ENCODE results near the gene ERCC4. TPM values are rescaled to one million over a fixed set of nuclear protein-coding genes. Genes with fewer than 3 reads are reported as not detected.

Gene ERCC4
- total RNA-seq, 1 experiment from 2014 or later, result 9.0 TPM

- no peak for DNase-seq (ENCODE audit: low read depth)
Measured at GRCh38 chr16:13911306-13911705, 8.6 kb upstream of the ERCC4 start.

GRCh38 chr16:13911871-13912270, 8.1 kb upstream of the ERCC4 start:
- DNase-seq (ENCODE audit: low read depth), result no peak

- no peak for DNase-seq (ENCODE audit: low read depth)
Measured at GRCh38 chr16:13912891-13913290, 7.1 kb upstream of the ERCC4 start.

DNA sequence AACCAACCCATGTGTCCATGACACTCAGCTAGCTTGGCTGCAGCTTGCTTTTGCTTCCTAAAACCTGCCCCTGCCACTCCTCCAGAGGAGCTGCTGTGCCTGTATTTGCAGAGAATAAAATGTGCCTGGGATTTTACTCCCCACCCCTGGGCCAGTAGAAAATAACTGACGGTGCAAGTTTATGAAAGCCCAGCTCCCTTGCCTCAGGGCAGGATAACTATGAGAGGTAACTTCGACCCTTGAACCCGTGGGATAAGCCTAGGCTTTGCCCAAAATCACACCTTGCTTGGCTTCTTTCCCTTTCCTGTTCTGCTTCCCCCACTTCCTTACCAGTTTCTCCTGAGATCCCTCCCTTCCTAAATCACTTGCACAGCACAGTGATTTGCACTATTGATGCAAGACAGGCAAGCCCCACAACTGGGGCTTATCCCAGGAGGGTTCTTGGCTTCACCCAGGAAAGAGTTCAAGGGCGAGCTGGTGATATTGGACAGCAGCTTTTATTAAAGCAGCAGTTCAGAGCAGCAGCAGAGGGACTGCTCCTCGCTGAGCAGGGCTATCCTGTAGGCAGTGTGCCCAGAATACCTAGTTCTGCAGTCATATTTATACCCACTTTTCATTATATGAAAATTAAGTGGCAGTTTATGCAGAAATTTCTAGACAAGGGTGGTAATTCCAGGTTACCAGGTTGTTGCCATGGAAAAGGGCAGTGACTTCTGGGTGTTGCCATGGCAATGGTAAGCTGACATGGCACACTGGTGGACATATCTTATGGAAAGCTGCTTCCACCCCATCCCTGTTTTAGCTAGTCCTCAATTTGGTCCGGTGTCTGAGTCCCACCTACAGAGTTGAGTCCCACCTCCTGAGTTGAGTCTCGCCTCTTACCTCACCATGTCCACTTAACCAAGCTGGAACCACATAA, 6.3 kb upstream of the ERCC4 start:
- DNase-seq (ENCODE audit: low read depth), result no peak

DNA sequence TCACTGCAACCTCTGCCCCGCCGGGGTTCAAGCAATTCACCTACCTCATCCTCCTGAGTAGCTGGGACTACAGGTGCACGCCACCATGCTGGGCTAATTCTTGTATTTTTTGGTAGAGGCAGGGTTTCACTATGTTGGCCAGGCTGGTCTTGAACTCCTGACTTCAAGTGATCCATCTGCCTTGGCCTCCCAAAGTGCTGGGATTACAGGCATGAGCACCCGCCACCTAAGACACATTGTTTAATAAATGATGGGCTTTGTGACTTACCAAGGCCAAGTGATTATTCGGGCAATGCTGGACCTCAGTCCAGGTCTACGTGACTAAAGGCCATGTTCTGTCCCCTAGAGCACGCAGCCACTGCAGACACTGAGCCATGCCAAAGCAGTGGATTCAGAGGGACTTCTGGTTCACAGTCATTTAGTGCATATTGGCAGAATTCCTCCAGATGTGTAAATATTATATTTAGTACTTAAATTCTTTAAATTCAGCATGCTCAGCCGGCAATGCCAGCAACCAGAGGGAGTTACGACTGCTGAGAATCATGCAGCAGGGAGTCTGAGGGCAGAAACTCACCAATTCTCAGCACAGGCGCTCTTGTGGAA, 4.8 kb upstream of the ERCC4 start:
- no peak for DNase-seq (ENCODE audit: low read depth)

DNA sequence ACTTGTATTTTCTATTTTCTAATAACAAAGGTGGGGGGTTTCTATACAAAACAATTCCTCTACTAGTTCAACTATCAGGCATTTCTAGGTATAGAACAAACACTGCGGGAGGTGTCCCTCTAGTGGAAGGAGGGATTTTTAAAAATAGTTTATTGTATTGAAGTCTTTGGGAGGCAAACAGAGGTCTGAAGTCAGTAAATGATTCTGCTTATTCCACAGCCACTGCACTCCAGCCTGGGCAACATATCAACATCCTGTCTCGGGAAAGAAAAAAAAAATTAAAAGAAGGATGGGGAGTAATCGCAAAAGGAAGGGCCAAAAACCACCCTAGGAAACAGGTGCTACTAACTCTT, 648 bp upstream of the ERCC4 start:
- no peak for DNase-seq (ENCODE audit: low read depth)

DNA sequence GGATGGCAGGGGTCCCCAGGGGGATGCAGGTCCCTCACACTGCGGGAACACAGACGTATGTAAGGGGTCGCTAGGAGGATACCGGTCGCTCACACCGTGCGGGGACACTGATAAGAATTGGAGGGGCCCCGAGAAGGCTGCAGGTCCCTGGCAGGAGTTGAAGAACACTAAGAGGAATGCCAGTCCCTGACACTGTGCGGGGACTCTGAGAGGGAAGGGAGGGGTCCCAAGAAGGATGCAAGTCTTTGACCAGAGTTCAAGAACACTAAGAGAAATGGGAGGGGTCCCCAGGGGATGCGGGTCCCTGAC, 510 bp downstream of the ERCC4 start:
- DNase-seq (ENCODE audit: low read depth), result no peak

- peak; percentile 12 for DNase-seq (ENCODE audit: low read depth)
Measured at GRCh38 chr16:13921328-13921727, 1.4 kb downstream of the ERCC4 start.

GRCh38 chr16:13923703-13924298, 3.8 kb downstream of the ERCC4 start:
- DNase-seq (ENCODE audit: low read depth), result peak; percentile 50

DNA sequence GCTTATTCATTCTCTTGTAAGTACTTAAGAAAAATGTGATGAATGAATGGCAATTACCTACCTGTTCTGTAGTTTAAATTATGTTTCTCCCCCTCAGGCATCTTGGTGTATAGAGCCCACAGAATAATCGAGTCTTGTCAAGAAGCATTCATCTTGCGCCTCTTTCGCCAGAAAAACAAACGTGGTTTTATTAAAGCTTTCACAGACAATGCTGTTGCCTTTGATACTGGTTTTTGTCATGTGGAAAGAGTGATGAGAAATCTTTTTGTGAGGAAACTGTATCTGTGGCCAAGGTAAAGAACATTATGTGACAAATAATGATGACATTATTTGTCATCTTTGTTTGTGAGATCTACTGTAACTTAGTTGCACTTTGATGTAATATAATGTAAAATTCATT, 6.5 kb downstream of the ERCC4 start:
- DNase-seq (ENCODE audit: low read depth), result no peak

GRCh38 chr16:13926891-13927290, 6.9 kb downstream of the ERCC4 start:
- no peak for DNase-seq (ENCODE audit: low read depth)

DNA sequence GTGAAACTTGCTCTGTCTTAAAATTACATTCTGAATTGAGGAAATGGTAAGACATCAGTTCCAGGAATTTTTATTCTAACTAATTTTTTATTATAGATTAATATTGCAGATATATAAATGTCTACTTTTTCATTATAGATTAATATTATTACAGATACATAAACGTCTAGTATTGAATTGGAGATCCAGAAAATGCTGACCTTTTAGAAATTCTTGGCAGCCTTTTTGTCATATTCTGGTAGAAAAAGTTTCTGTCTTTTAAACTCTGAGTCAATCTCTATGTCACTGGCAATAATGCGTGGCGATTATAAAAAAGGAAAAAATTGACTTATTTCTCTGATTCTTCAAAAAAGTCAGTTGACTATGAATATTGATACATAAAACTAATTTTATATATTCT, 8.7 kb downstream of the ERCC4 start:
- no peak for DNase-seq (ENCODE audit: low read depth)

GRCh38 chr16:13931845-13932244, 11.9 kb downstream of the ERCC4 start:
- DNase-seq (ENCODE audit: low read depth), result no peak

GRCh38 chr16:13935408-13935807, 15.5 kb downstream of the ERCC4 start:
- DNase-seq (ENCODE audit: low read depth), result no peak

- no peak for DNase-seq (ENCODE audit: low read depth)
Measured at GRCh38 chr16:13936155-13936554, 16.2 kb downstream of the ERCC4 start.

DNA sequence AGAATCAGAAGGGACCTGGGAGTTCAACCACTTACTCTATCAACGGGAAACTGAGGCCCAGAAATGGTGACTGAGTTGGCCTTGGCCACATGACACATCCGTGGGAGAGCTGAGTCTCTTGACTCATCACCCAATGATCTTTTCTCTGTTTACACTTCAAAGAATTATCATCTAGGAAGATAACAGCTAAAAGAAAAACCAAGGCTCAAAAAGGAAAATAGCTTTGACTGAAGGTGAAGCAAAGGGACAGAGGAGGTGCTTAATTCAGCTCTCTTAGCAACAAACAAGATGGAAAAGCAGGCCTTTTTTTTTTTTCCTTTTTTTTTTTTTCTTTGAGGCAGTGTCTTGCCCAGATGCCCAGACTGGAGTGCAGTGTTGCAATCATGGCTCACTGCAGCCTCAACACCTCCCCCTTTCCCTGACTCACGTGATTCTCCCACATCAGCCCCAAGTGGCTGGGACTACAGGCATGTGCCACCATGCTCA, 16.7 kb downstream of the ERCC4 start:
- peak; percentile 72 for DNase-seq (ENCODE audit: low read depth)

- no peak for DNase-seq (ENCODE audit: low read depth)
Measured at GRCh38 chr16:13937411-13937810, 17.5 kb downstream of the ERCC4 start.

GRCh38 chr16:13938480-13938879, 18.5 kb downstream of the ERCC4 start:
- no peak for DNase-seq (ENCODE audit: low read depth)

DNA sequence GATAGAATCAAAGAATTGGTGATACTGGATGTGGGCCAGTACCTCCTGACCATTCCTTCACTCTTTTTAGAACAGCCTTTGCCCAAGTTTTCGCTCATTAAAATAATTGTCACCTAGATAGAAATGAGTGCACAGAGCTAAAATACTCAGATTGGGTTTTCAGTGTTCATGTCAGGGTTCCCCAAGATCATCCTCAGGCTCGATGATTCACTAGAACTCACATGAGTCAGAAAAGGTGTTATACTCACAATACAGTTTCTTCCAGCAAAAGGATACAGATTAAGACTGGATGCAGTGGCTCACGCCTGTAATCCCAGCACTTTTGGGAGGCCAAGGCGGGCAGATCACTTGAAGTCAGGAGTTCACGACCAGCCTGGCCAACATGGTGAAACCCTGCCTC, 19.9 kb downstream of the ERCC4 start:
- DNase-seq (ENCODE audit: low read depth), result no peak

GRCh38 chr16:13940397-13940933, 20.5 kb downstream of the ERCC4 start:
- DNase-seq (ENCODE audit: low read depth), result no peak

DNA sequence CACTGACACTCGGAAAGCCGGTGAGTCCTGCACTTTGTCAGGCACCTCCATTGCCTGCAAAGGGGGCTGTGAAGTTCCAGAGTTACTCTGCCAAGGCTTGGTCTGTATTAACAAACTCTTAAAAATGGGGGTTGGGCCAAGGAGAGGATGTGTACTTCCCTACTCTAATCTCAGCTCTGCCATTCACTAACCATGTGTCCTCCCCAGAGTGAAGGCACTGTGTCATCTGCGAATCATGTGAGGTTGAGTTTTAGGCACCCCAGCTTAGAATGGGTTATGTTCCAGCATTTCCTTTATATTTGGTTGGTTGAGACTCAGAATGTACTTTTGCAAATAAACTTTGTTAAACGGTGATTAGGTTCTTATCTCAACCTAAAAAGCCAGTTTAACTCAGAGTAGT, 24.9 kb downstream of the ERCC4 start:
- DNase-seq (ENCODE audit: low read depth), result no peak

DNA sequence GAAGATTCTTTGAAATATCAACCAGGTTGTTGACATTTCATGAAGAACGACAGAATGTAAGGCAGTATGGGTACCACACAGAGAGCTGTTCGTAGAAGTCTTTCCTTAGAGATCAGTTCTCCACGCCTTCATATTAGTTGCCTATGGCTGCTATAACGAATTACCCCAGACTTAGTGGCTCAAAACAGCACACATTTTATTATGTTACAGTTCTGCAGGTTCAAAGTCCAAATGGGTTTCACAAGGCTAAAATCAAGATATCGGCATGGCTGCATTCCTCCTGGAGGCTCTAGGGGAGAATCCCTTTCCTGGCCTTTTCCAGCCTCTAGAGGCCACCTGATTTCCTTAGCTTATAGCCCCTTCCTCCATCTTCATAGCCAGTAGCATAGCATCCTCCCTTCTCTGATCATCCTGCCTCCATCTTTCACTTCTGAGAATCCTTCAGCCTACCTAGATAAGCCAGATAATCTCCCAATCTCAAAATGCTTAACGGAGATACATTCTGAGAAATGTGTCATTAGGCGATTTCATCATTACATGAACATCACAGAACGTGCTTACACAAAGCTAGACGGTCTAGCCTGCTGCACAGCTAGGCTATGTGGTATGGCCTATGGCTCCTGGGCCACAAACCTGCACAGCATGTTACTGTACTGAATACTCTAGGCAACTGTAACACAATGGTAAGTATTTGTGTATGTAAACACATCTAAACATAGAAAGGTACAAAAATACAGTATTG, 26.0 kb downstream of the ERCC4 start:
- DNase-seq (ENCODE audit: low read depth), result no peak
